ENCODE measurements around the gene MAZ. TPM values are rescaled to one million over a fixed set of nuclear protein-coding genes. Genes with fewer than 3 reads are reported as not detected.
A peak's percentile ranks its signal among the peaks of the same experiment; 100 is the strongest.

The MAZ gene
- polyA plus RNA-seq, 10 donors = 191 to 282 (median 243) TPM

- DNase-seq = peak; percentile 88 to 96 (median 90)
Measured at GRCh38 chr16:29807426-29808218, 1.3 kb downstream of the MAZ start.

GRCh38 chr16:29808219-29808900 lies 2.0 kb downstream of the MAZ start:
- no peak for DNase-seq

GRCh38 chr16:29809031-29809747 lies 2.9 kb downstream of the MAZ start:
- no peak for DNase-seq

DNA sequence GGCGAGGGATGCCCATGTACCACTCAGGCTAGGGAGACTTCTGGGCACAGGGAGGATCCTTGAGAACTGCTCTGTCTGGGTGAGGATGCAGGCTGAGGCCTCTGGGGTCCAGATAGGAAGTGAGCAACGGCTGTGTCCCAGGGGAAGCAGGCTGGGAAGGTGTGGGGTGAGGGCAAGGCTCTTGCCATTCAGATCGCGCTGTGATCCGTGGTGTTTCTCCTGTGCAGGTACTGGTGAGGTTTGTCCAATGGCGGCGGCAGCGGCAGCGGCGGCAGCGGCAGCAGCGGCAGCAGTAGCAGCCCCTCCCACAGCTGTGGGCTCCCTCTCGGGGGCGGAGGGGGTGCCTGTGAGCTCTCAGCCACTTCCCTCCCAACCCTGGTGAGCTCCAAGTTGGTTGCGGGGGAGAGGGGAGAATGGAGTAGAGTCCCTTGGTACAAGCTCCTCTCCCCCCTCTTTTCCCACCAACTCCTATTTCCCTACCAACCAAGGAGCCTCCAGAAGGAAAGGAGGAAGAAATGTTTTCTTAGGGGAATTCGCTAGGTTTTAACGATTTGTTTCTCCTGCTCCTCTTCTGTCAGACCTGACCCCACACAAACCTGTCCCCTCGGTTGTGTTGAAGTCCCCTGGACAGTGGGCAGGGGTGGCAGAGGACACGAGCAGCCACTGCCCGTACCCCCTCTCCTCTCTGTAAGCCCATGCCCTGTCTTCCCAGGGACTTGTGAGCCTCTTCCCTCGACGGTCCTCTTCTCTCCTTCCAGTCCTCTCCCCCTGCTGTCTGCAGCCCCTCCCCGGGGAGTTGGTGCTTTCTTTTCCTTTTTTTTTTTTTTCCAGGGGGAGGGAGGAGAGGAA lies 3.7 kb downstream of the MAZ start:
- peak in 1 of 3 donors; percentile 63 for DNase-seq

DNA sequence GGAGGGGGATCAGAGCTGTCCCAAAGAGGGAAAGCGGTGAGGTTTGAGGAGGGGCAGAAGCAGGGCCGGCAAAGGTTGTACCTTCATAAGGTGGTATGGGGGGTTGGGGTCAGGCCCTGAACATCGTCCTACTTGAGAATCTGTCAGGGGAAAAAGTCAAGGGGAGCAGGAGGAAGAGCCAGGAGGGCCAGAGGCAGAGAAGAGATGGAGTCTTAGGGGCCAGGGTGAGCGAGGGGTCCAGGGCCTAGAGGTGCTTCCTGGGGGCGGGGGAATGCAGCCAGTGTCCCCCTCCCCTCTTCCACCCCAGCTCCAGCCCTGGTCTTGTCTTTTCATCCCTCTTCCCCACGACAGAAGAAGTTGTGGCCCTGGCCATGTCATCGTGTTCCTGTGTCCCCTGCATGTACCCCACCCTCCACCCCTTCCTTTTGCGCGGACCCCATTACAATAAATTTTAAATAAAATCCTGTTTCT lies 4.4 kb downstream of the MAZ start:
- DNase-seq = no peak

GRCh38 chr16:29811170-29811895 lies 5.0 kb downstream of the MAZ start:
- peak; percentile 89 to 96 (median 94) for DNase-seq

DNA sequence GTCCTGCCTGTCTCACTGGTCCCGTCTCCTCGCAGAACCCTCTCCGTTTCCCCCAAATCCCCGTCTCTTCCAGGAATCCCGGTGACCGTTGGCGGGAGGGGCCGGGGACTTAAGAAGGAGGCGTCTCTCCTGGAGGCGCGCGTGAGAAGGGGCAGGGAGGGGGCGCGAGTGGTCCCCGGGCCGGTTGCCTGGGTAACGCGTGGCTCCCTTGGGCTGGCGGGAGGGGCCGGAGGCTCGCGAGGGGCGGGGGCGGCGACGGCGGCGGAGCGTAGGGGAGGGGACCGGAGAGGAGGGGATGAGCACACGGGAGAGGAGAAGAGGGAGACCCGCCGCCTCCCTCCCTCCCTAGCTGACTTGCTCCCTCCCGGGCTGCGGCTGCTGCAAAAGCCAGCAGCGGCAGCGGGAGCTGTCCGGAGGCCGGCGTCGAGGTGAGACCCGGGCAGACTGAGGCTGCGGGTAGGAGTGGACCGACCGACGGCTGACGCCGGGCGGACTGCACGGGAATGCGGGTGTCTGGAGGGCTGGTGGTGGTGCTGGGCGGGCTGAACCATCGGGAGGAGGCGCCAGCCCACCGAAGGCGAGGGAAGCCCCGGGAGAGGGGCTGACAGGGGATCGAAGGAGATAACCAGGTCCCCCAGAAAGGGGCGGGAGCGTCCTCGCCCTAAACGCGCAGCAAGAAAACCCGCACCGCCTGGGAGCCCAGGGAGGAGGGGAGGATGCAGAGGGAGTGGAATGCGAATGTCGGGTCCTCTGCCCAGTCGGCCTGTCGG lies 5.8 kb downstream of the MAZ start, which contains the start of gene PRRT2:
PRRT2 (plus strand) TSS at position 298 of the 770 bp plus-strand sequence. CDS start 862 bp downstream, outside the sequence.
- DNase-seq = peak; percentile 75 to 94 (median 86)

- peak in 1 of 3 donors; percentile 36 for DNase-seq
Measured at GRCh38 chr16:29812754-29813643, 6.7 kb downstream of the MAZ start.

- DNase-seq = no peak
Measured at GRCh38 chr16:29813644-29814562, 7.6 kb downstream of the MAZ start.

GRCh38 chr16:29814592-29814991 lies 8.3 kb downstream of the MAZ start:
- DNase-seq = peak in 1 of 3 donors; percentile 37

- peak in 1 of 3 donors; percentile 59 for DNase-seq
Measured at GRCh38 chr16:29815032-29815721, 8.8 kb downstream of the MAZ start.

DNA sequence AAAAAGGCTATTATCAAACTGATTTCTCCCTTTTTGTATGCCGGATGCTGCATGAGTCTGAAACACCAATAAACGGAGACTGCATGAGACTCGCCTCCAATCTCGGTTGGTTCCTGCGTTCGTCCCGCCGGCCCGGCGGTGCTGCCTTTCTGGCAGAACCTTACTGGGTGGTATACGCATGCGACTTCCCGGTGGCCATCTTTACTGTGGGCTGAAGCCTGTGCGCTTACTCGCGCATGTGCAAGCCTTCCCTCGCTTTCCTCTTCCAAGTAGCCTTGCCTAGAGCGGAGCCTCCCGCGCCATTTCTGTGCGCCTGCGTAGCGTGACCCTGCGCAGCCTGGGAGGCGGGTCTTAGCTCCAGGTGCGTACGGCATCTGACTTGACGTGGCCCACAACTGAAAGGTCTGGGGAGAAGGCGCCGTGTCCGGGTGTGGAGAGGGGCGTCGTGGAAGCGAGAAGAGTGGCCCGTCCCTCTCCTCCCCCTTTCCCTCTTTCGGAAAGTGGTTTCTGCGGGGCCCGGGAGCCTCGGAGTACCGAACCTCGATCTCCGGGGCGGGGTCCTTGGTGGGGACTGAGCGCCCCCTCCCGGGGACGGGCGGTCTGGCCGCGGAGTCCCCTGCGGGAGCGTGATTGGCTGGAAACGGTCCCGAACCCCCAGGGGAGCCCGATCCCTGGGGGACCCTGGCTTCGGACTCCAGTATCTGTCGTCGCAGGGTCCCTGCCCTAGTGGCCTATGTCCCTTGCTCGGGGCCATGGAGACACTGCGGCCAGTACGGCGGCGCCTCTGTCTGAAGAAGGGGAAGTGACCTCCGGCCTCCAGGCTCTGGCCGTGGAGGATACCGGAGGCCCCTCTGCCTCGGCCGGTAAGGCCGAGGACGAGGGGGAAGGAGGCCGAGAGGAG lies 9.7 kb downstream of the MAZ start, which contains the start of gene PAGR1:
PAGR1 (plus strand) TSS at position 360 of the 901 bp plus-strand sequence; CDS start at position 734, 374 bp downstream.
- DNase-seq = peak; percentile 99 to 100 (median 100)

GRCh38 chr16:29816694-29817441 lies 10.5 kb downstream of the MAZ start:
- DNase-seq = no peak

- no peak for DNase-seq
Measured at GRCh38 chr16:29818082-29818481, 11.8 kb downstream of the MAZ start.

DNA sequence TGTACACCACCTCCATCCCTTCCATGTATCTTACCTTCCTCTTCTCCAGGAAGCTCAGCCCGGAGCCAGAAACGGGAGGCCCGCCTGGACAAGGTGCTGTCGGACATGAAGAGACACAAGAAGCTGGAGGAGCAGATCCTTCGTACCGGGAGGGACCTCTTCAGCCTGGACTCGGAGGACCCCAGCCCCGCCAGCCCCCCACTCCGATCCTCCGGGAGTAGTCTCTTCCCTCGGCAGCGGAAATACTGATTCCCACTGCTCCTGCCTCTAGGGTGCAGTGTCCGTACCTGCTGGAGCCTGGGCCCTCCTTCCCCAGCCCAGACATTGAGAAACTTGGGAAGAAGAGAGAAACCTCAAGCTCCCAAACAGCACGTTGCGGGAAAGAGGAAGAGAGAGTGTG lies 13.2 kb downstream of the MAZ start:
- no peak for DNase-seq

All from muscle of back (tissue), 11 donors.